Adipose tissue (tissue), 3 donors: Measurements from ENCODE around the gene VWA8. TPM values are rescaled to one million over a fixed set of nuclear protein-coding genes. Genes with fewer than 3 reads are reported as not detected.
"Not testable (repeated sequence)": the region's sequence is repeated elsewhere in the genome, so short reads cannot be mapped to it uniquely, and the experiment has no call there.

Source experiments
- H3K27ac ChIP-seq: one replicate; pipeline ENCODE4 v1.5.1; 2013; ENCODE audit warnings: low read depth, low read length
- WGBS, 3 donors: extraction: QIAGEN DNeasy Blood & Tissue Kit; methylation state at CpG; one replicate each; pipeline ENCODE4 v1.1.7; 2013; 5-methylcytosine and 5-hydroxymethylcytosine counted together
- polyA plus RNA-seq, 3 donors: library from polyadenylated mRNA; stranded (reverse); fragments of 200-250 nt; gene quantifications; one replicate each; pipeline ENCODE4 v1.2.3, GENCODE V29; 2013
- donor health status: healthy with polysubstance abuse.
- donor health status: Bipolar disorder and iron deficiency.
- donor health status: healthy.

Gene VWA8
- polyA plus RNA-seq, 3 donors = 4.5 to 7.7 (median 5.1) TPM

- WGBS, 3 donors = 75 to 84% (median 83%) methylated on average over 5 of the region's 5 CpGs
- H3K27ac ChIP-seq = no peak overlapping the region
These were observed 10.9 kb upstream of the VWA8 start for GRCh38 chr13:41971848-41972247.

DNA sequence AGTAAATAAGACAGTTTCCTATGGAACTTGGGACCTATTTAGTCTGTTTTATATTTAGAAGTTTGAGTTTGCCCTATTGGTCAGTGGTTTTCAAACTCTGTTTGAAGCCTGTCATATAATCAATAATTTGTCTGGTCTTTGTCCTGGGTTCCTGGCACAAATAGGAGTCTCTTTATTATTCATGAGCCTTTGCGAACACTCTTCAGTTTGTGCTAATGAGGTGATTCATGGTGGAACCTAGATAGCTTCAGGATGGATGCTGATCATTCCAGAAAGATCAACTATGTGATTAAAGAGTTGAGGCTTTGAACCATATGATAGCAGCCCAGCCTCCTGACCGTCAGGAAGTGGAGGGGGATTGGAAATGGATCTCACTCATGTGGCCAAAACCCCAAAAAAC, 10.0 kb upstream of the VWA8 start:
- 76 to 91% (median 88%) methylated on average over 2 of the region's 2 CpGs for WGBS, 3 donors
- no peak overlapping the region for H3K27ac ChIP-seq

GRCh38 chr13:41970022-41970421, 9.1 kb upstream of the VWA8 start:
- no peak overlapping the region for H3K27ac ChIP-seq

DNA sequence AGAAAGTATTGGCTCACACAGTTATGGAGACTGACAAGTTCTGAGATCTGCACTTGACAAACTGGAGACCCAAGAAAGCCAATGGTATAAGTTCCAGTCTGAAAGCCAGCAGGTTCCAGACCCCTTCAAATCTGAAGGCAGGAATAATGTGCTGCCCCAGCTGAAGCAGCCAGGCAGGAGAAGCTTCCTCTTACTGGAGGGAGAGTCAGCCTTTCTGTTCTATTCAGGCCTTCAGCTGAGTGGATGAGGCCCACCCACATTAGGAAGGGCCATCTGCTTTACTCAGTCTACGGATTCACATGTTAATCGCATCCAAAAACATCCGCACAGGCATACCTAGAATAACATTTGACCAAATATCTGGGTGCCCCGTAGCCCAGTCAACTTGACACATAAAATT, 8.2 kb upstream of the VWA8 start:
- H3K27ac ChIP-seq = no peak overlapping the region
- 78 to 96% (median 95%) methylated on average over 4 of the region's 4 CpGs for WGBS, 3 donors

DNA sequence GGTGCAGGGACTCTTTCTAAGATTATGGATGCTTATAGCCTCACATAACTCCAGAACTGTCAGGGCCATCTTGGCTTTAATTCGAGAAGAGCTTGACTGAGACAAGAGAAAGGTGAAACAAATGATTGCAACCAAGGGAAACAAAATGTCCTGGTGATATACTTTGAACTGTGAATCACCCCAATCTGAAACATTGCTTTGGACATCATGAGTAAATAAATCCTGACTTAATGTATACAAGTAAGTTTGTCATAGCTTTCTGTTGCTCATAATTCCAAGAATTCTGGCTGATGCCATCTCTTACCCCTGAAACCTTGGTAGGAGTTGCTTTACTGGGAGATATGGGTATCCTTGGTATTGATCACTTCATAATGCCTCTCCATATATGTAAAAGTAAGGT, 5.8 kb upstream of the VWA8 start:
- 81 to 91% (median 87%) methylated on average over 1 of the region's 1 CpG for WGBS, 3 donors

GRCh38 chr13:41962994-41963393, 2.1 kb upstream of the VWA8 start:
- H3K27ac ChIP-seq = no peak overlapping the region
- WGBS, 3 donors = 75 to 97% (median 93%) methylated on average over 1 of the region's 1 CpG

More for the DNA sequence above, 5.8 kb upstream of the VWA8 start:
- no peak overlapping the region for H3K27ac ChIP-seq

- WGBS, 3 donors = 20 to 27% (median 26%) methylated on average over 6 of the region's 6 CpGs
- H3K27ac ChIP-seq = peak overlapping the region; percentile 90
These were observed 504 bp upstream of the VWA8 start for GRCh38 chr13:41961466-41961760.

DNA sequence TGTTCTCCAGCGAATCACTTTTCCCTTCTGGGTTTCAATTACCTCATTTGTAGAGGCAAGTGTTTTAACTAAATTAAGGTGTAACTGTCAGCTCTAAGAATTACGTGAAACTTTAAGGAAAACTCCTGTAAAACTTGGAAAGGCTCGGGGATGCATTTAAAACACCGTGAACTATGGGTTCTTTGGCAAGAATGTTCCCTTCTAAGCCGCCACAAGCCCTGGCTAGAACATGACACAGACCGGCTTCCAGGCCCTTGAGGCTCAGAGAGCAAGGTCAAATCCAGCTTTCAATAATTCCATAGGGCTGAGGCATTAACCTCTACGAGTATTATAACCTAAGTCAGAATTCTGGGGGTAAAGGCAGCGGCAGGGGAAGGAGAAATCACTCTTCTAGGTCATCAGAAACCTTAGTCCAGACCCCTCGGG, 685 bp downstream of the VWA8 start:
- H3K27ac ChIP-seq = no peak overlapping the region
- WGBS, 3 donors = 5 to 24% (median 19%) methylated on average over 9 of the region's 9 CpGs

DNA sequence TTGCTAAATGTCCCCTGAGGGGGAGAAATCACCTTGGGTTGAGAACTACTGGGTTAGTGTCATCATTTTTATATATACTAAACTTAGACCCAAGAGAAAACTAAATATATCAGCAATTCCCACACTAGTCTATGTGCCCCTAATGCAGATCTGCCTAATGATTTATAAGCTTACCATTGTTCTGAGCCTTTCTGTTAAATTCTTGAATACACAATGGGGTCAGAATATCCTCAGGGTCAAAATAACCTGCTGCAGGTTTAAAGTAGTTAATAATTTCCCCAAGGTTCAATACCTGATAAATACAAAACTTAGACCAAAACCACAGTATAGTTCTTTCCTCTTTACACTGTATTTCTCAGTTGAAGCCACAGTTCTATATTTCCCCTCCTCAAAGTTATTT, 4.6 kb downstream of the VWA8 start:
- no peak overlapping the region for H3K27ac ChIP-seq

DNA sequence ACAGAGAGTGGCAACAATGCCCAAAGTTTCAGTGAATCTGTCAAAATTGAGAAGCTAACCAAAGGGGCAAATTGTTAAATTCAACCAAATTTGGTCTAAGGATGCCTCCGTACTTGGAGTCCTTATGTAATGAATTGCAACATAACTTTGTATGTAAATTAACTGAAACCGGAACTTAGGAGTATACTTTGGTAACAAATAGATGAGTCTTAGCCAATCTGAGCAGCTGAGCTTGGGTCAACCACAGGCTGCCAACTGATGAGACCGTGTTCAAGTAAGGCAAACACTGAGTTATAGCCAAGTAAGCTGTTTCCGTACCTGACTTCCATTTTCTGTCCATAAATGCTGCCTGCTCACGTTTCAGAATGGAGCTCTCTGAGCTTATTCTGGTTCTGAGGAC, 5.3 kb downstream of the VWA8 start:
- H3K27ac ChIP-seq = no peak overlapping the region
- WGBS, 3 donors = 71 to 82% (median 76%) methylated on average over 5 of the region's 5 CpGs

- 93 to 100% (median 100%) methylated on average over 1 of the region's 1 CpG for WGBS, 3 donors
- no peak overlapping the region for H3K27ac ChIP-seq
These were observed 6.7 kb downstream of the VWA8 start for GRCh38 chr13:41954226-41954625.

DNA sequence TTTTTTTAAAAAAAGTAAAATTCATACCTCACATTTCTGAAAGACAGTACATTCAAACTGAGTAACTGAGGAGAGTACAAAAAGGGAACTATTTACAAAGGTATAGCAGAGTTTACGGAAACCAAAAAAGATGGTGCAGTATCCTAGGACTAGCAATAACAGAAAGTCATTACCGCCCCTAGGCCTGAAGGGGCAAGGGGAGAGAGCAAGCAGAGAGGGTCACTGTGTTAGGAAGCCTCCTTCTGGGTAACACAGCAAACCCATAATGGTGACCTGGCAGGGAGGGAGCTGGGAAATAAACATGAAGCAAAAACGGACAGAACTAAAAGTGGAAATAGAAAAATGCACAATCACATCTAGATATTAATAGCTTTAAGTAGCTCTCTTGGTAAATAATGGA, 8.2 kb downstream of the VWA8 start:
- no peak overlapping the region for H3K27ac ChIP-seq
- 77 to 91% (median 79%) methylated on average over 3 of the region's 3 CpGs for WGBS, 3 donors

GRCh38 chr13:41949104-41949503, 11.8 kb downstream of the VWA8 start:
- WGBS, 3 donors = 78 to 97% (median 97%) methylated on average over 1 of the region's 1 CpG
- H3K27ac ChIP-seq = not testable (repeated sequence)

DNA sequence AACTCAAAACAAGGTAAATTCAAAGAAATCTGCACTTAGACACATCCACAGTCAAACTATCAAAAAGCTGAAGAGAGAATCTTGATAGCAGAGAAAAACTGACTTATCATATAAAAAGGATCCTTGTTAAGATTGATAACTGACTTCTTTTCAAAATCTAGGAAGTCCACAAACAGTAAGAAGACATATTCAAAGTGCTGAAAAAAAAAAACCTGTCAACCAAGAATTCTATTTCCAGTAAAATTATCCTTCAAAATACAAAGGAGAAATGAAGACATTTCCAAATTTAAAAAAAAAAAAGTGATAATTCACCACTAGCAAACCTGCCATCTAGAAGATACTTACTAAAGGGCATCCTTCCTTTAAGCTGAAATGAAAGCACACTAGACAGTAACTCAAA, 15.0 kb downstream of the VWA8 start:
- H3K27ac ChIP-seq = no peak overlapping the region

DNA sequence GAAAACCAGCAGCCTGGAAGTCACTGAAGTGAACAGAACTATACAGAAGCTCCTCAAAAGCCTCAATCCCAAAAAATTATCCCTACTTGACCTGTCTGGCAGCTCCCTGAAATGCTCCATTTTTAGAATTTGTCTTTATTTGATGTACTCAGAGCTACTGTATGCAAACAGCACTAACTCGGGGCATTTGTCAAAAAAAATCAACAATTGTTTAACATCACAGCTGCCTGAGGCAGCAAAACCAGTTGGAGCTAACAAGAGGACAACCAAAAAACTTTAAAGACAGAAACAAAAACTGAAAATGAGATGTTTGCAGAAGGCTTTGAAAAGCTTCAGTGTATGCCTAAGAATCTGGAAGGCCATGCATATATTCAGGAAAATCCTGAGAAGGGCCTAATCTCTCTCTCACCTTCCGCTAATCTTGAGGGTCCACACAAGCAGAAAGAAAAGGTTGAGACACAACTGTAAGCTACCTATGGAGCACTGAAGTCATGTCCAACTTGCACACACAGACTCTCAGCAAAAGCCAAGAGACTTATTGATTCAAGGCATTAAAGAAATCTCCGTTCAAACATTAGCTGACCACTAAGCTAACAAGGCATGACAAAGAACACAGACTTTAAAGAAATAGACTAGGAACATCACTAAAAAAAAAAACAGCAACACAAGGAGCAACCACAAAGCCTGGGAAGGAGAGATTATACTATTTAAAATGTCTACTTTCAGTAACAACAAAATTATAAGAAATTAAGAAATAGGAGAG, 16.1 kb downstream of the VWA8 start:
- 45 to 94% (median 85%) methylated on average over 3 of the region's 3 CpGs for WGBS, 3 donors
- H3K27ac ChIP-seq = no peak overlapping the region

- H3K27ac ChIP-seq = no peak overlapping the region
- WGBS, 3 donors = 94 to 97% (median 95%) methylated on average over 3 of the region's 3 CpGs
These were observed 16.7 kb downstream of the VWA8 start for GRCh38 chr13:41944229-41944628.

GRCh38 chr13:41942462-41943094, 18.3 kb downstream of the VWA8 start:
- 94 to 100% (median 99%) methylated on average over 2 of the region's 2 CpGs for WGBS, 3 donors
- no peak overlapping the region for H3K27ac ChIP-seq

DNA sequence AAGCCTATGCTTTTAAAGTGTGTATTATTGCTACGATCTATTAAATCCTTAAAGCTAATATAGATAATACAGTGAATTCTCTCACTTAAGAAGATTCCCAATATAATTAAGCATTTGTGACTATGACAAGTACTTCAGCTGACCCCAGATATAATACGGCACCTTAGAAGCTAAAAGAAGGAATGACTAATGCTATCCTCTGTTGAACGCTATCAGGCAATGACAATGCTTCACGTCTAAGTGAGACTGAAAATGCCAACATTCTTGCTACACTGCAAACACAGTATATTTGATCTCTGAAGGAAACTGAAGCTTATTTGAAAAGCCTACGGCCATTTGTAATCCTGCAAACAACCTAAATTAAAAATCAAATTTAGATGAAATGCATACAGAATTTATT, 19.7 kb downstream of the VWA8 start:
- 67 to 96% (median 94%) methylated on average over 5 of the region's 5 CpGs for whole genome bisulfite sequencing, 3 donors
- H3K27ac ChIP-seq = no peak overlapping the region

DNA sequence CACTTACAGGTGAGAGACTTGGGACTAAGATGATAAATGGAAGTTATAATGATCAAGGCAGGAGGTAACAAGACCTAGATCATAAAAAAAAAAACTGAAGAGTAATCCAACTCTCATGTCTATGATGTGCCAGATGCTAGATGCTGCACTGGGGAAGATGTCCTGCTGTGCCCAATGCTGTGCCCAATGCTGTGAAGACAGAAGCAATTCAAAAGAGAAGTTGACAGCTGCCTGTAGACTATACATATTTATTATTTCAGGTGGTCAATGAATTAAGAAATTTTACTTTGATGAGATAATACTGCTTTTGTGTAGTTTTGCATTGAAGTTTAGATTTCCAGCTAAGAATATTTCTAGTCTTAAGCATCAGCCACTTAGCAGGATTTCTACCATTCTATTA, 21.5 kb downstream of the VWA8 start:
- no peak overlapping the region for H3K27ac ChIP-seq

GRCh38 chr13:41938918-41939317, 22.0 kb downstream of the VWA8 start:
- no peak overlapping the region for H3K27ac ChIP-seq
- 35 to 86% (median 70%) methylated on average over 1 of the region's 1 CpG for WGBS, 3 donors

DNA sequence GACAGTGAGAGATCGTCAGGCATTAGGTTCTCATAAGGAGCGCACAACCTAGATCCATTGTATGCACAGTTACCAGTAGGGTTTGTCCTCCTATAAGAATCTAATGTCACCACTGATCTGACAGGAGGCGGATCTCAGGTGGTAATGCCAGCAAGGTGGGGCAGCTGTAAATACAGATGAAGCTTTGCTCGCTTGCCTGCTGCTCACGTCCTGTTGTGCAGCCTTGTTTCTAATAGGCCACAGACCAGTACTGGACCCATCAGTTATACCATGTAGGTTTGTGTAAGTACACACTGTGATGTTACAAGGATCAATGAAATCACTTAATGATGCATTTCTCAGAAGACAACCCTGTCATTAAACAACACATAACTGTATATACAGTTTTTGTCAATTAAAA, 23.5 kb downstream of the VWA8 start:
- H3K27ac ChIP-seq = no peak overlapping the region
- WGBS, 3 donors = 95 to 99% (median 96%) methylated on average over 5 of the region's 5 CpGs
